Testis (tissue), 2 donors: ENCODE measurements around the gene NUDT8.

ENCODE experiments used
- CTCF ChIP-seq, 3 experiments: fragments of 450-650 bp in 2 of 3; fragments of 200-600 bp in 1 of 3; sonication (generic) in 1 of 3; IDR thresholded peaks; one replicate each; pipeline ENCODE4 v1.5.1; 2016 to 2019; ENCODE audit warnings: antibody characterized with exemption in 3 of 3, mild to moderate bottlenecking in 2 of 3, moderate library complexity in 1 of 3
- POLR2A ChIP-seq: fragments of 450-650 bp; IDR thresholded peaks from one replicate; pipeline ENCODE4 v1.6.1; 2017; ENCODE audit warnings: antibody characterized with exemption, mild to moderate bottlenecking, moderate library complexity

- TF ChIP-seq CTCF (IDR thresholded peaks at IDR 0.05) (no peak), POLR2A (no peak)
Observed at GRCh38 chr11:67577951-67578350, 51.8 kb downstream of the NUDT8 start.
